Measurements from ENCODE around the gene IQCM.
"Not testable (repeated sequence)": the region's sequence is repeated elsewhere in the genome, so short reads cannot be mapped to it uniquely, and the experiment has no call there.

IQCM gene

DNA sequence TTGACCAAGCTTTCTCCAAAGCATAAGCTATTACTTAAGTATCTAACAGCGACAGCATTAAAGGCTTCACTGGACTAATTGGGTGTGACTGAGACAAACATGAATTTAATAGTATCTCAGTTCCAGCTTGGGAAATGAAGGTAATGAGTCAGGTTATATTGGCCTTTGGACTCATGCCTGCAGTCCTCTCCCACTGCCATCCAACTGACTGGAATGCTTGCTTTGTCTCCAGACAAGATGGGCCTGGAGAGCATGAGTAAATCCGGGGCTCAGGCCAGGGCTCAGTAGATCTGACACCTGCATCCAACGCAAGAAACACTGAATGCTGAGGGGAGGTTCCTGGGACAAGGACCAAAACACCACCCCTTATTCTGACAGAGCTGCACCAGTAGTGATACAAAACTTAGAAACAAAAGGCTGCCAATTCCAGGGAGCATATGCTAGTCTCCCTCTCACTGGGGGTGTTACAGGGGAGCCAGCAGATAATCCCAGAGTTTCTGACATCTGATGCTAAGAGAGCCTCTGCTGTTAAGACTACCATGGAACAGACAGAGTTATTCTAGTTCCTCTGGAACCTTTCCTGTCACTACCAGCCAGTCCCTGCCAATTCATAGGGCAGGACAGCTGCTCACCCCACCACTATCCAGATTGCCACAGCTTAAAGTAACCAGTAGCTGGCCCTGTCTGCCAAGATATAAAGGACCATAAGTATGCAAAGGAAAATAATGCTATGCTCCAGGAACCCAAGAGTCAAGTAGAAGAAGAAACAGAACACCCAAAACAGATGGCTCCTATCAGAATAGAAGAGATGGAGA is 293.8 kb downstream of the IQCM start:
- TF ChIP-seq, protein P1, sequence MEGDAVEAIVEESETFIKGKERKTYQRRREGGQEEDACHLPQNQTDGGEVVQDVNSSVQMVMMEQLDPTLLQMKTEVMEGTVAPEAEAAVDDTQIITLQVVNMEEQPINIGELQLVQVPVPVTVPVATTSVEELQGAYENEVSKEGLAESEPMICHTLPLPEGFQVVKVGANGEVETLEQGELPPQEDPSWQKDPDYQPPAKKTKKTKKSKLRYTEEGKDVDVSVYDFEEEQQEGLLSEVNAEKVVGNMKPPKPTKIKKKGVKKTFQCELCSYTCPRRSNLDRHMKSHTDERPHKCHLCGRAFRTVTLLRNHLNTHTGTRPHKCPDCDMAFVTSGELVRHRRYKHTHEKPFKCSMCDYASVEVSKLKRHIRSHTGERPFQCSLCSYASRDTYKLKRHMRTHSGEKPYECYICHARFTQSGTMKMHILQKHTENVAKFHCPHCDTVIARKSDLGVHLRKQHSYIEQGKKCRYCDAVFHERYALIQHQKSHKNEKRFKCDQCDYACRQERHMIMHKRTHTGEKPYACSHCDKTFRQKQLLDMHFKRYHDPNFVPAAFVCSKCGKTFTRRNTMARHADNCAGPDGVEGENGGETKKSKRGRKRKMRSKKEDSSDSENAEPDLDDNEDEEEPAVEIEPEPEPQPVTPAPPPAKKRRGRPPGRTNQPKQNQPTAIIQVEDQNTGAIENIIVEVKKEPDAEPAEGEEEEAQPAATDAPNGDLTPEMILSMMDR (IDR thresholded peaks at IDR 0.05; ENCODE audit: low read depth, low read length) = no peak
- H3K4me3 ChIP-seq (ENCODE audit: low read depth, low read length) = no peak overlapping the region

DNA sequence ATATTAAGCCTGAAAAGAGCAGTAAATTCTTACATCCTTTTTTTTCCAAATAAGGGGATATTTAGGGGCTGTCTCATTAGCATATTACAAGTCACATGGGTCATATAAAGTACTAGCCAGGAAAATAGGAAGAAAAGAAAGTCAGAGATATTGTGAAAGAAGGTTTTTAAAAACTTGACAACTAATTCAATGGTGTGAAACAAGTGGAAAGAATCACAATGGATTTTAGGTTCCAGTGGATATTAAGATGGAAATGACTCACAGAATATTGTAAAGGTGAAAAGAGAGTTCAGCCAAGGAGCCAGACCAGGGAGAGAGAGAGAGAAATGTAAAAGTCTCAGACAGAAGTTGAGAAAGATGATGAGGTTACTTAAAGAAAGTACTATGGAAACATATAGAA is 297.2 kb downstream of the IQCM start:
- no peak overlapping the region for H3K4me3 ChIP-seq (ENCODE audit: low read depth, low read length)
- TF ChIP-seq, protein P1 (IDR thresholded peaks at IDR 0.05; ENCODE audit: low read depth, low read length) = no peak

DNA sequence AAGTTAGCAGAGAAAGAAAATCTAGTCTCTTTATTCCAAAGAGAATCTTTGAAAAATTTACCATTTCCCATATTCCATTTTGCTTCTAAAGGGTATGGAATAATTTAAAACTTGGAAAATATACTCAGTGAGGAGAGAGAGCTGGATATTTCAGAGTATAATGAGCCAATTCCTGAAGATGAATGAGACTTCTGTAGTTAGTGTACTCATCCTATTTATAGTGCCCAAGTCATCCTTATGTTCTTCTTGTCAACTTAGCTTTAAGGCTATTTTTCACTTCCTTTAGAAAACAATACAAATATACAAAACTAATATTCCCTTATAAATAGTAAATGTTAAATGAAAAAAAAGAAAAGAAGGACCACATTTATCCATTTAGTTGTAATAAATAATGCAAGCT is 302.6 kb downstream of the IQCM start:
- no peak overlapping the region for H3K4me3 ChIP-seq (ENCODE audit: low read depth, low read length)
- TF ChIP-seq, protein P1 (IDR thresholded peaks at IDR 0.05; ENCODE audit: low read depth, low read length) = no peak

DNA sequence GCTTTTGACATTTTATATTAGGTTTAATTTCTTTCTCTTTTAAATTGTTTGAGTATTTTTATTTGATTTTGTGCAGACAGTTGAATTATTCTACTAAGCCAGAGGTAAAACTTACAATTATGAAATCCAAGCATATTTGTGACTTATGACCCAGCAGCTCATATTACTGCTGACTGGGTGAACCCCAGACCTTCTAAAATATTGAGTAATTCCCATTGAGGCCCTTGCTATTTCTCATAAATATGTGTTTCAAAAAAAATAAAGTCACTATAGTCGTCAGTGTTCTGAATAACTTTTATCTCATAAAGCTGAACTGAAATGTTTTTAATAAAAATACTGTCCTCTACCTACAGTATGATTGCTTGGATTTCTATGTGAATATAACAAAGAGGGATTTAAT is 303.1 kb downstream of the IQCM start:
- TF ChIP-seq, protein P1 (IDR thresholded peaks at IDR 0.05; ENCODE audit: low read depth, low read length) = no peak
- no peak overlapping the region for H3K4me3 ChIP-seq (ENCODE audit: low read depth, low read length)

DNA sequence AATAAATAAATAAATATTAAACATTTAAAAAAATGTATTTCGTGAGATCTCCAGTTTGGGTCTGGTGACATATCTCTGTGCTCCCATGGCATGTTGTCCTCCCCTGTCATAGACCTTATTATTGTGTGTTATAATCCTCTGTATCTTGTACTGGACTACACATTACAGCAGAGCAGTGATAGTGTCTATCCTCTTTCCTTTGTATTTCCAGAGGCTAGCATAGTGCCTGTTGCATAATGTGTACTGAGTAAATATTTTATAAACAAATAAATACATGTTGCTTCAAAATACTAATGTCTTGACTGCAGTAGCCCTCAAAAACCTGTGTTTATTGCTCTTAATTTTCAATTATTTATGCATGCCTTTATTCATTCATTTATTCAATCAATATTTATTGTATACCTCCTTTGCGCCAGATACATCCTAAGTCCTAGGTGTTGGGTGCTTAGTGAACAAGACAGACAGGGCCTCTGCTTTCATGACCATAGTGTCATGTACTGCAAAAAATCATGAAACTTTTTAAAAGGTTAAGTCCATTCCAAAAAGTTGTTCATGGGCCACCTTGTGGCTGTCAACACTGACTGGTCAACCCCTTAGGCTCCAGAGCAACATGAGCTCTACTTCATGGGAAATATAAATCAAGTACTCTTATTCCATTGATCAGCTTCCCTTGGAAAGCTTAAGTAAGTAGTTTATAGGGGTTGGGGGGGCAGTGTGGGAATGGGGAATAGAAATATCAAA is 303.9 kb downstream of the IQCM start:
- H3K4me3 ChIP-seq (ENCODE audit: low read depth, low read length) = no peak overlapping the region
- TF ChIP-seq, protein P1 (IDR thresholded peaks at IDR 0.05; ENCODE audit: low read depth, low read length) = no peak

DNA sequence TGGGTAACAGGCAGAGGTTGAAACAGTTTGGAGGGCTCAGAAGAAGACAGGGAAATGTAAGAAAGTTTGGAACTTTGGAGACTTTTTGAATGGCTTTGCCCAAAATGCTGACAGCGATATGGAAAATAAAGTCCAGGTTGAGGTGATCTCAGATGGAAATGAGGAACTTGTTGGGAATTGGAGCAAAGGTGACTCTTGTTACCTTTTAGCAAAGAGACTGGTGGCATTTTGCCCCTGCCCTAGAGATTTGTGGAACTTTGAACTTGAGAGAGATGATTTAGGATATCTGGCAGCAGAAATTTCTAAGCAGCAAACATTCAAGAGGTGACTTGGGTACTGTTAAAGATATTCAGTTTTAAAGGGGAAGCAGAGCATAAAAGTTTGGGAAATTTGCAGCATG is 308.3 kb downstream of the IQCM start:
- not testable (repeated sequence) for H3K4me3 ChIP-seq (ENCODE audit: low read depth, low read length)

DNA sequence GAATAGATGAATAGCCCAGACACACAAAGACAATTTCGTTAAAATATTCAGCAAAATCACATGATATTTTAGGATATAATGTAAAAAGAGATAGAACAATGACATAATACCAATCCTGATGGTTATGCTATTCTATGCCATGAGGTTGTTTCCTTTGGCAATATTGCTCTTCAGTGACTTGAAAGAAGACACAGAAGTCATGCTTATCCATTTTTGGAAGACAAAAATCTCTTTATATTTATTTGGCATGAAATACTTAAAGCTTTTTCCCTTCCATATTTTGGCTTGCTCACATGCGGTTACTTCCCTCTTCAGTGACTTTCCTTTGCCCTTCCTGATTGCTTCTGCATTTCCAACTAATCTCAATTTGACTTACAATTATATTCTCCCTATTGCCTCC is 314.8 kb downstream of the IQCM start:
- no peak overlapping the region for H3K4me3 ChIP-seq (ENCODE audit: low read depth, low read length)

More for the DNA sequence above, 314.8 kb downstream of the IQCM start:
- TF ChIP-seq, protein P1 (IDR thresholded peaks at IDR 0.05; ENCODE audit: low read depth, low read length) = no peak

All from WI38 (cell line).